AG04450 (cell line): ENCODE measurements around the gene C19orf81. TPM values are rescaled to one million over a fixed set of nuclear protein-coding genes. Genes with fewer than 3 reads are reported as not detected.

ENCODE experiments used
- CTCF ChIA-PET: fragments of 300-600, 350-600 bp; formaldehyde crosslinking; extraction: SDS; loops from one replicate; lab custom pipeline; 2022; ENCODE audit warnings: antibody characterized with exemption, inconsistent platforms; lab: Charles Lee
- POLR2A ChIA-PET: fragments of 350-600 bp; formaldehyde crosslinking; extraction: SDS; loops from one replicate; lab custom pipeline; 2021; ENCODE audit warnings: antibody characterized with exemption, inconsistent platforms; lab: Yijun Ruan, JAX
- DNase-seq: peaks from one replicate; pipeline ENCODE4 v3.0.0-alpha.2; 2011; ENCODE audit warnings: low read depth, low spot score
- H3K27ac ChIP-seq: one replicate; pipeline ENCODE4 v1.5.1; 2012; ENCODE audit warnings: low read depth, low read length, control low read depth
- H3K27me3 ChIP-seq: one replicate; pipeline ENCODE4 v1.6.0; 2012; ENCODE audit warnings: low read length; ENCODE audit not compliant: control insufficient read depth, insufficient read depth
- H3K4me3 ChIP-seq: 2 replicates; pipeline ENCODE4 v1.5.1; 2011; ENCODE audit warnings: mild to moderate bottlenecking, low read depth, low read length, control low read depth
- H3K9me3 ChIP-seq: 2 replicates; pipeline ENCODE4 v1.5.1; 2012; ENCODE audit warnings: low read length; ENCODE audit not compliant: control insufficient read depth, insufficient read depth
- CTCF ChIP-seq: IDR thresholded peaks from 2 replicates; pipeline ENCODE4 v1.5.1; 2011; ENCODE audit warnings: low read depth, low read length, control low read depth, inconsistent platforms
- polyA plus RNA-seq: library from polyadenylated mRNA; depleted of rRNA; stranded (reverse); fragments of >200 nt; gene quantifications from 2 replicates; pipeline ENCODE4 v1.2.3, GENCODE V29; 2011

C19orf81 gene
- polyA plus RNA-seq, 1 experiment = not detected

GRCh38 chr19:50702871-50703829 is 53.9 kb downstream of the C19orf81 start:
- ChIA-PET CTCF (interaction anchor here (0.9 to 2.9 kb wide), 7 partner anchors 16 to 147 kb away, joined by 3 to 19 read pairs (median 3); no protein-coding TSS in a partner anchor), POLR2A (interaction anchor here (0.6 kb wide), 1 partner anchor 71 kb away, joined by 6 read pairs; no protein-coding TSS in a partner anchor)
- Histone ChIP-seq H3K27ac (no peak overlapping the region), H3K4me3 (no peak overlapping the region), H3K27me3 (no peaks in the 10 kb centered on the region), H3K9me3 (no peaks in the 10 kb centered on the region; the same call in 1 of the 2 replicates)
- no peak for DNase-seq
- TF ChIP-seq CTCF = no peak

- Histone ChIP-seq H3K4me3 (no peak overlapping the region), H3K27ac (no peak overlapping the region), H3K9me3 (no peaks in the 10 kb centered on the region; the same call in 1 of the 2 replicates), H3K27me3 (no peaks in the 10 kb centered on the region)
- ChIA-PET CTCF (interaction anchor here (1.0 to 2.9 kb wide), 5 partner anchors 20 to 79 kb away, joined by 4 to 23 read pairs (median 14); no protein-coding TSS in a partner anchor), POLR2A (interaction anchor here (0.5 kb wide), 1 partner anchor 85 kb away, joined by 3 read pairs; no protein-coding TSS in a partner anchor)
- TF ChIP-seq CTCF = no peak
- DNase-seq = no peak
Measured at GRCh38 chr19:50703915-50704796, 54.9 kb downstream of the C19orf81 start.

- Histone ChIP-seq H3K27ac (no peak overlapping the region), H3K4me3 (no peak overlapping the region), H3K27me3 (no peaks in the 10 kb centered on the region), H3K9me3 (no peaks in the 10 kb centered on the region)
- ChIA-PET POLR2A (interaction anchor here (0.6 to 0.7 kb wide), 2 partner anchors 9 to 11 kb away, joined by 3 to 6 read pairs; no protein-coding TSS in a partner anchor), CTCF (interaction anchor here (0.6 to 2.6 kb wide), 14 partner anchors 8 to 217 kb away, joined by 3 to 23 read pairs (median 5); no protein-coding TSS in a partner anchor)
- peak; percentile 94 for TF ChIP-seq CTCF
- DNase-seq = peak; percentile 30
Measured at GRCh38 chr19:50705422-50706019, 56.3 kb downstream of the C19orf81 start.

GRCh38 chr19:50706387-50706786 is 57.1 kb downstream of the C19orf81 start:
- Histone ChIP-seq H3K27me3 (no peaks in the 10 kb centered on the region), H3K4me3 (no peak overlapping the region), H3K9me3 (no peaks in the 10 kb centered on the region), H3K27ac (no peak overlapping the region)
- CTCF ChIA-PET = interaction anchor here (1.1 to 2.2 kb wide), 7 partner anchors 12 to 216 kb away, joined by 3 to 23 read pairs (median 5); no protein-coding TSS in a partner anchor
- no peak for DNase-seq
- no peak for TF ChIP-seq CTCF
- POLR2A ChIA-PET = no interaction called here
